GM19324 (cell line): ENCODE measurements around the gene HLA-C.
"Not testable (repeated sequence)": the region's sequence is repeated elsewhere in the genome, so short reads cannot be mapped to it uniquely, and the experiment has no call there.

Experiments used
- ATAC-seq: cut with Tn5 transposase; IDR thresholded peaks from one replicate; pipeline ENCODE4 v1.9.1; 2021; ENCODE audit warnings: mild to moderate bottlenecking, moderate library complexity; ENCODE audit not compliant: unreplicated experiment, low FRiP score

HLA-C gene

GRCh38 chr6:31271641-31272357 lies at the start of gene HLA-C:
Gene HLA-C (minus strand): TSS chr6:31272092. CDS start chr6:31272071, 21 bp downstream.
- ATAC-seq, result peak; percentile 81

- ATAC-seq, result no peak
These were observed 49.3 kb upstream of the HLA-C start for GRCh38 chr6:31321005-31321707.

GRCh38 chr6:31317036-31317435 lies 45.1 kb upstream of the HLA-C start:
- ATAC-seq, result no peak

GRCh38 chr6:31309641-31310040 lies 37.7 kb upstream of the HLA-C start:
- no peak for ATAC-seq

- ATAC-seq, result no peak
These were observed 36.9 kb upstream of the HLA-C start for GRCh38 chr6:31308845-31309175.

GRCh38 chr6:31308050-31308844 lies 36.4 kb upstream of the HLA-C start:
- ATAC-seq, result no peak

- ATAC-seq, result no peak
These were observed 35.8 kb upstream of the HLA-C start for GRCh38 chr6:31307669-31308049.

- ATAC-seq, result no peak
These were observed 33.9 kb upstream of the HLA-C start for GRCh38 chr6:31305703-31306219.

- no peak for ATAC-seq
These were observed 32.8 kb upstream of the HLA-C start for GRCh38 chr6:31304683-31305082.

GRCh38 chr6:31300797-31301196 lies 28.9 kb upstream of the HLA-C start:
- ATAC-seq, result no peak

- no peak for ATAC-seq
These were observed 28.1 kb upstream of the HLA-C start for GRCh38 chr6:31299947-31300346.

- no peak for ATAC-seq
These were observed 27.6 kb upstream of the HLA-C start for GRCh38 chr6:31299511-31299910.

GRCh38 chr6:31294056-31294455 lies 22.2 kb upstream of the HLA-C start:
- no peak for ATAC-seq

- ATAC-seq, result no peak
These were observed 21.5 kb upstream of the HLA-C start for GRCh38 chr6:31293343-31293742.

- ATAC-seq, result no peak
These were observed 17.9 kb upstream of the HLA-C start for GRCh38 chr6:31289788-31290187.

GRCh38 chr6:31287619-31288018 lies 15.7 kb upstream of the HLA-C start:
- no peak for ATAC-seq

- ATAC-seq, result no peak
These were observed 14.1 kb upstream of the HLA-C start for GRCh38 chr6:31285982-31286381.

GRCh38 chr6:31285486-31285885 lies 13.6 kb upstream of the HLA-C start:
- no peak for ATAC-seq

GRCh38 chr6:31279647-31280046 lies 7.8 kb upstream of the HLA-C start:
- not testable (repeated sequence) for ATAC-seq

GRCh38 chr6:31272836-31273626 lies 1.1 kb upstream of the HLA-C start:
- ATAC-seq, result no peak
